ENCODE results near the gene SERTM1. TPM values are rescaled to one million over a fixed set of nuclear protein-coding genes. Genes with fewer than 3 reads are reported as not detected.

SERTM1 gene
- 0.22 and 0.24 TPM in 2 replicates for total RNA-seq
- long read RNA-seq, partial matches to known transcripts: 0 of 1 reads
- long read RNA-seq, other reads (novel, unspliced or antisense): 1 of 1 reads

GRCh38 chr13:36673838-36674326 is at the start of gene SERTM1:
TSS of gene SERTM1 (plus strand) at chr13:36674020. CDS start at chr13:36695079, 21,059 bp downstream.
- no peak within 1 kb of the TSS for H3K27ac Mint-ChIP-seq
- peak; percentile 56 for DNase-seq (ENCODE audit: low spot score, unreplicated experiment)
- peak within 1 kb of the TSS; percentile 75 for H3K4me3 Mint-ChIP-seq (ENCODE audit: low read depth)
- H3K27me3 Mint-ChIP-seq: peaks cover 84% of the 10 kb centered on the region
- H3K36me3 Mint-ChIP-seq (ENCODE audit: insufficient read depth): no peaks in the 10 kb centered on the region
- TF ChIP-seq, protein P1, sequence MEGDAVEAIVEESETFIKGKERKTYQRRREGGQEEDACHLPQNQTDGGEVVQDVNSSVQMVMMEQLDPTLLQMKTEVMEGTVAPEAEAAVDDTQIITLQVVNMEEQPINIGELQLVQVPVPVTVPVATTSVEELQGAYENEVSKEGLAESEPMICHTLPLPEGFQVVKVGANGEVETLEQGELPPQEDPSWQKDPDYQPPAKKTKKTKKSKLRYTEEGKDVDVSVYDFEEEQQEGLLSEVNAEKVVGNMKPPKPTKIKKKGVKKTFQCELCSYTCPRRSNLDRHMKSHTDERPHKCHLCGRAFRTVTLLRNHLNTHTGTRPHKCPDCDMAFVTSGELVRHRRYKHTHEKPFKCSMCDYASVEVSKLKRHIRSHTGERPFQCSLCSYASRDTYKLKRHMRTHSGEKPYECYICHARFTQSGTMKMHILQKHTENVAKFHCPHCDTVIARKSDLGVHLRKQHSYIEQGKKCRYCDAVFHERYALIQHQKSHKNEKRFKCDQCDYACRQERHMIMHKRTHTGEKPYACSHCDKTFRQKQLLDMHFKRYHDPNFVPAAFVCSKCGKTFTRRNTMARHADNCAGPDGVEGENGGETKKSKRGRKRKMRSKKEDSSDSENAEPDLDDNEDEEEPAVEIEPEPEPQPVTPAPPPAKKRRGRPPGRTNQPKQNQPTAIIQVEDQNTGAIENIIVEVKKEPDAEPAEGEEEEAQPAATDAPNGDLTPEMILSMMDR (IDR thresholded peaks at IDR 0.05; ENCODE audit: unreplicated experiment): no peak
- H3K9me3 Mint-ChIP-seq (ENCODE audit: low read depth): peaks cover 3% of the 10 kb centered on the region
- H3K4me1 Mint-ChIP-seq (ENCODE audit: low read depth): peaks cover 8% of the 10 kb centered on the region

GRCh38 chr13:36628377-36629056 is 45.3 kb upstream of the SERTM1 start:
- Mint-ChIP-seq H3K36me3 (ENCODE audit: insufficient read depth) (no peaks in the 10 kb centered on the region), H3K27ac (no peak overlapping the region), H3K9me3 (ENCODE audit: low read depth) (no peaks in the 10 kb centered on the region), H3K27me3 (no peaks in the 10 kb centered on the region), H3K4me3 (ENCODE audit: low read depth) (no peak overlapping the region), H3K4me1 (ENCODE audit: low read depth) (no peaks in the 10 kb centered on the region)
- no peak for DNase-seq (ENCODE audit: low spot score, unreplicated experiment)
- TF ChIP-seq, protein P1 (IDR thresholded peaks at IDR 0.05; ENCODE audit: unreplicated experiment): no peak

GRCh38 chr13:36629057-36629385 is 44.8 kb upstream of the SERTM1 start:
- Mint-ChIP-seq H3K4me3 (ENCODE audit: low read depth) (no peak overlapping the region), H3K27ac (no peak overlapping the region), H3K36me3 (ENCODE audit: insufficient read depth) (no peaks in the 10 kb centered on the region), H3K4me1 (ENCODE audit: low read depth) (no peaks in the 10 kb centered on the region), H3K9me3 (ENCODE audit: low read depth) (no peaks in the 10 kb centered on the region), H3K27me3 (no peaks in the 10 kb centered on the region)
- DNase-seq (ENCODE audit: low spot score, unreplicated experiment): no peak
- TF ChIP-seq, protein P1 (IDR thresholded peaks at IDR 0.05; ENCODE audit: unreplicated experiment): no peak

- Mint-ChIP-seq H3K27me3 (no peaks in the 10 kb centered on the region), H3K27ac (no peak overlapping the region), H3K4me1 (ENCODE audit: low read depth) (no peaks in the 10 kb centered on the region), H3K9me3 (ENCODE audit: low read depth) (no peaks in the 10 kb centered on the region), H3K4me3 (ENCODE audit: low read depth) (no peak overlapping the region), H3K36me3 (ENCODE audit: insufficient read depth) (no peaks in the 10 kb centered on the region)
- DNase-seq (ENCODE audit: low spot score, unreplicated experiment): no peak
- TF ChIP-seq, protein P1 (IDR thresholded peaks at IDR 0.05; ENCODE audit: unreplicated experiment): no peak
These were observed 43.5 kb upstream of the SERTM1 start for GRCh38 chr13:36630181-36630803.

DNA sequence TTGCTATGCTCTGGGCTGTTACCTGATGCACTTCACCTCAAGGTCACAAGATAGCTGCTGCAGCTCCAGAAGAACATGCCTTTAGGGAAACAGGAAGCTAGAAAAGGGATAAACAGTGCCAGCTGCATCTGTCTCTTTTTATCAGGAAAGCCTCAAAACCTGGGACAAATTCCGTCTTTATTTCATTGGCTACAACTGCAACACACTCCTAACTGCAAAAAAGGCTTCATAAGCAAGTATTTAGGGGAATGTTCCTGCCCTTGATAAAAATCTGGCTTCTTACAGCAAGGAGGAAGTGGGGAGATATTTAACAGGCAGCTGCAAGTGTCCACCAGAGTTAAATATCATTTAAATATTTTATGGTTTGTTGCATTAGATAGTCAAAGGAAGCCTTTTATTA is 34.2 kb upstream of the SERTM1 start:
- TF ChIP-seq, protein P1 (IDR thresholded peaks at IDR 0.05; ENCODE audit: unreplicated experiment): no peak
- H3K9me3 Mint-ChIP-seq (ENCODE audit: low read depth): peaks cover 5% of the 10 kb centered on the region
- no peaks in the 10 kb centered on the region for H3K36me3 Mint-ChIP-seq (ENCODE audit: insufficient read depth)
- no peaks in the 10 kb centered on the region for H3K4me1 Mint-ChIP-seq (ENCODE audit: low read depth)
- no peak for DNase-seq (ENCODE audit: low spot score, unreplicated experiment)
- no peak overlapping the region for H3K4me3 Mint-ChIP-seq (ENCODE audit: low read depth)
- no peaks in the 10 kb centered on the region for H3K27me3 Mint-ChIP-seq
- H3K27ac Mint-ChIP-seq: no peak overlapping the region

Measured in progenitor cell of endocrine pancreas (in vitro differentiated cells).